HCEC 1CT (cell line): ENCODE data around the gene TEDC1.

Source experiments
- DNase-seq: peaks from one replicate; pipeline ENCODE4 v3.0.0-alpha.2; 2017

Gene TEDC1, protein sequence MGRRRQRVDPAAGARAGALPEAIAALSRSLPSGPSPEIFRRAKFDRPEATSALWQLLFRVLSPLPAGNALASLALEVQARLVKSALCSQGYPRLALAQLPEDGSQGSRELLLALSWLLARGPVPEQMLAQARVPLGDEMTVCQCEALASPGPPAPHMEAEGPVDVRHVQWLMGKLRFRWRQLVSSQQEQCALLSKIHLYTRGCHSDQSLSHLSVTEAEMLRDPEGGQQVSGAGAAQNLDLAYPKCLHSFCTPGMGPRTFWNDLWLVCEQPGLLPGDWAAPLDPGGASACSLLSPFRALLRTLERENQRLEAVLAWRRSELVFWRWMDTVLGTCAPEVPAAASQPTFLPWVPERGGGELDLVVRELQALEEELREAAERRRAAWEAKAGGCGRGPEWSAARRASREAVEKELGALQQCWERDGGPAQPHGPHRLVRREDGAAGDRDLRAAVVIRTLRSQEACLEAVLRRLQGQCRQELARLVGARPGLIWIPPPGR

DNA sequence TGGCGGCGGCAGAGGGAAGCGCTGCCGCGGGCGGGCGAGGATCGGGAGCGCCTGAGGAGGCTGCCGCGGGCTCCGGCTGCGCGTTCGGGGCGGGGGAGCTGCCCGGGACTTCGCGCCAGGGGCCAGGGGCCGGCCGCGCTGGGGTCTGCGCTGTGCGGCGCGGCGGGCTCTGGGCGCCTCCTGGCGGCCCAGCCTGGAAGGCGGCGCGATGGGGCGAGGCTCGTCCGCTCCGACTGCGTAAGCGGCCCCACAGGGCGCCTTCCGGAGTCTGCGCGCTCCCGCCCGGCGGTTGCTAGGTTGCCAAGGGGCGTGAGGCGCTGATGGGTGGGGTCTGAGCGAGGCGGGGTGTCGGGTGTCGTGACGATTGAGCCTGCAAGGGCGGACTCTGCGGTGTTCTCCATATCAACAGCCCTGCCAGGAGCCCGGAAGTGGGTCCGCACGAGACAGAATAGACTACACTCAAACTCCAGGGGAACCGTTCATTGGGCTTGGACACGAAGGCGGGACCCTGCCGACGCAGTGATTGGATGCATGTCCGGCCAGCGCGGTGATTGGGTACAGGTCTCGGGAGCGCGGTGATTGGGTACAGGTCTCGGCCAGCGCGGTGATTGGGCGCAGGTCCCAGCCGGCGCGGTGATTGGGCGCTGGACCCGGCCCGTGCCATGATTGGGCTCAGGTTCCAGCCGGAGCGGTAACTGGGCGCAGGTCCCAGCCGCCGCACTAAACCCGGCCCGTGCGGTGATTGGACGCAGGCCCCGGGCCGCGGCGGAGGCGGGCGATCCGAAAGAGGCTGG, at the start of gene TEDC1:
TSS of gene TEDC1 (plus strand) at position 675 of the 794 bp plus-strand sequence. CDS start 130 bp downstream, outside the sequence.
- DNase-seq, result peak; percentile 100

DNA sequence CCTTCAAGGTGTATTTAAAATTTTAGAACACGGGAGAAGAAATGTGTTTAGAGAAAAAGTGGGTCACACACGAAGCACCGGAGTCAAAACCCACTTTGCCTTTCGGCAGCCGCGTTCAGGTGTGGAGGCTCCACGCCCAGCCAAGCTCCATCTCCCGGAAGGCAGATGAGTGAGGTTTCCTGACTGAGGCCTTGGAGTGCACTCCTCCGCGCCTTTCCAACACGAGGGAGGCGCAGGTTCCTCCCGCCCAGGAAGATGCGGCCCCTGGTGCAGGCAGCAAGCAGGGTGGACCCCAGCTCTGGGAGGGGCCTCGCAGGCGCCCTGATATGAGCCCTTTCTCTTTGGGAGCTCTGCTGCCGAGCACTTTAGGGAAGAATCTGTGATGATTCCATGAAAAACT, 48.9 kb upstream of the TEDC1 start:
- DNase-seq, result no peak

DNA sequence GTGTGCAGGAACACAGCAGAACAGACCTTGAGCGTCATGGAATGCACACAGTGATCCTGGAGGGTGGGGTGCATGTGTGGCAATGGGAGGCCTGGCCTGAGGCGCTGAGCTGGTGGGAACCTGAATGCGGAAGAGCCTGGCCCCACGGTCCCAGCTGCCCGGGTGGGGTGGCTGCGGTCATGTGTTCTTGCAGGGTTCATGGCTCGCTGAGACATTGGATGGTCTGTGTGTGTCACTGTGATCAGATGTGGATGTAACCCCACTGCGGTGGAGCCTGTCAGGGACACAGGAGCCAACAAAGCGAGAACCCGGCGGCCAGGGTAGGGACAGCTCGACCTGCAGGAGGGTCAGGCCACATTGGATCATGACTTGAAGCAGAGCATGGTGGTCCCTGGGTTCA, 48.2 kb upstream of the TEDC1 start:
- no peak for DNase-seq

DNA sequence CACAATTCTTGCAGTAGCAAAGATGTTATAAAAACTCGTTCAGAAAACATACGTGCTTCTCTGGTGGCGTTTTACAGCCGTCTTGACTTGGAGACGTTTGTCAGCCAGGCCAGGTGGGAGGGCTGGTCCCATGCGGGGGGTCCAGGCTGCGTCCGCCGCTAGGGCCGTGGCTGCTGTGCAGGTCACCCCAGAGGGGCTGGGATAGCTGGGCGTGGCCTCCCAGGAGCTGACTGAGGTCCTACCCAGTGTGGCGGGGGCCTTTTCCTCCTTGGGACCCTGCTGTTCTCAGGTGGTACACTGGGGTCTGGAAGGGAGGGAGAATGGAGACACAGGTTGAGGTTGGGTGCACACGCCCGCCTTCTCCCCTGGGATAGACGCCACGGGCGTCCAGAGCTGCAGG, 46.2 kb upstream of the TEDC1 start:
- DNase-seq, result no peak

DNA sequence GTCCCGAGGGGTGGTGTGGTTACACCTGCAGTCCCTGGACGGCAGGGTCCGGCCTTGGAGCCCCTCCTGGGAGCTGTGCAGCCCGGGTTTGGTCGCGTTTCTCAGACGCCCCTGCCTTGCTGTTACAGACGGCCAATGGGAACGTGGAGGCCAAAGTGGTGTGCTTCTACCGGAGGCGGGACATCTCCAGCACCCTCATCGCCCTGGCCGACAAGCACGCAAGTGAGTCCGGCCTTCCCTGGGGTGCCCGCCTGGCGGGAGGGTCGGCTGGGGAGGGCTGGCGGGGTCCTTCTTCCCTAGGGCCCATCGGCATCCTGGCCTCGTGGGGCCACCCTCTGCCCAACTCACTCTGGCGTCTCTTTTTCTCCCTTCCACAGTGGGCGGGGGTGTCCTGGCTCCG, 45.8 kb upstream of the TEDC1 start:
- no peak for DNase-seq

DNA sequence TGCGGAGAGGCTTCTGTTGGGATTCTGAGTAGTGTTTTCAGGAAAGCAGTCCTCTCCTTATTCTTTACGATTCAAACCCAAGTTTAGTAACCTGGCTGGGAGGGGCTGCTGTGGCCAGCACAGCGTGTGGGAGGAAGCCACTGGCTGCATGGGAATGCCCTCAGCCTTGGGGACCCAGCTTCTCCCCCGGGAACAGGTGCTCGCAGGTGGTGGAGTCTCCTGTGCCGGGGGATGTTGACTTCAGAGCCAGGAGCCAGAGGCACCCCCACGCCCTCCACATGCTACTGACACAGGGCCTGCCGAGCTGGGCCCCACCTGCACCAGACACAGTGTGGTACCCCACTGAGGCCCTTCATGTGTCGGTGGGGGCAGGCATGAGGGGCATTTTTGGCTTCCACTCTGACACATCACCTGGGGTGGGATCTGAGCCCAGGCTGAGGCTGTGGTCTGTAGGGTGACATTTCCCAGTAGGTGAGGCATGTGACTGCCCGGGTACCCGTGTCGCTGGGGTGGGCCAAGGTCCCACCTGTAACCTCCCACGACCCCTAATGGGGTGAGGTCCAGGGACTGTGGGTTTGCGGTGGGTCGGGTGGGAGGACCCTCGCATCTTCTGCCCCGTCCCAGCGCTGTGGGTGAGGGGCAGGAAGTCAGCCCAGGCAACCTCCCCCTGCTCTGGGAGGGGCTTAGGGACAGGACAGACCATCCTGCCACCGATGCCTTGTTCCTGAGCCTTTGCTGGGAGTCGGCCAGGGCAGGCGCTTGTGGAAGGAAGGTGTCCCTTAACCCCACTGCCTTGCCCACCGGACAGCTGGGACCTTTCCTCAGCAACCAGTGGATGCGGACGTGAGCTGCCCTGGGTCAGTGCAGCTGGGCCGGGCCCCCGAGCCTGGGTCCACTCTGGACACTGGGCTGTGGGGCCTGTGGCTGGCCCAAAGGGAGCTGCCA, 44.9 kb upstream of the TEDC1 start:
- no peak for DNase-seq

DNA sequence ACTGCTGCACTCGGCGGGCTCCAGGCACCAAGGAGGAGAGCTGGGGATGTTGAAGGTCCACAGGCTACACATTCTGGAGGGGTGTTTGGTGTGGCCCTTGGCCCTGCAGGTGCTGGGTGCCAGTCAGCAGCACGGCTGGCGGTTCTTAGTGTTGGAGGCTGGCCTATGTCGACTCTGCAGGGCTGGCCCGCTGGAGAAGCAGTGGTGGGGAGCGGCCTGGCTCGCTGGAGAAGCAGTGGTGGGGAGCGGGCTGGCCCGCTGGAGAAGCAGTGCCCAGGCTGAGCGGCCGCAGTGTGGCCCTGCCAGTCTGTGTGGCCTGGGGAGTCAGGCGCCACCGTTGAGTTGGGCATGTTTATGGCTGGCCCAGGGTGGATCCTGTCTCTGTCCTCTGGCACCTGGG, 44.1 kb upstream of the TEDC1 start:
- DNase-seq, result no peak

DNA sequence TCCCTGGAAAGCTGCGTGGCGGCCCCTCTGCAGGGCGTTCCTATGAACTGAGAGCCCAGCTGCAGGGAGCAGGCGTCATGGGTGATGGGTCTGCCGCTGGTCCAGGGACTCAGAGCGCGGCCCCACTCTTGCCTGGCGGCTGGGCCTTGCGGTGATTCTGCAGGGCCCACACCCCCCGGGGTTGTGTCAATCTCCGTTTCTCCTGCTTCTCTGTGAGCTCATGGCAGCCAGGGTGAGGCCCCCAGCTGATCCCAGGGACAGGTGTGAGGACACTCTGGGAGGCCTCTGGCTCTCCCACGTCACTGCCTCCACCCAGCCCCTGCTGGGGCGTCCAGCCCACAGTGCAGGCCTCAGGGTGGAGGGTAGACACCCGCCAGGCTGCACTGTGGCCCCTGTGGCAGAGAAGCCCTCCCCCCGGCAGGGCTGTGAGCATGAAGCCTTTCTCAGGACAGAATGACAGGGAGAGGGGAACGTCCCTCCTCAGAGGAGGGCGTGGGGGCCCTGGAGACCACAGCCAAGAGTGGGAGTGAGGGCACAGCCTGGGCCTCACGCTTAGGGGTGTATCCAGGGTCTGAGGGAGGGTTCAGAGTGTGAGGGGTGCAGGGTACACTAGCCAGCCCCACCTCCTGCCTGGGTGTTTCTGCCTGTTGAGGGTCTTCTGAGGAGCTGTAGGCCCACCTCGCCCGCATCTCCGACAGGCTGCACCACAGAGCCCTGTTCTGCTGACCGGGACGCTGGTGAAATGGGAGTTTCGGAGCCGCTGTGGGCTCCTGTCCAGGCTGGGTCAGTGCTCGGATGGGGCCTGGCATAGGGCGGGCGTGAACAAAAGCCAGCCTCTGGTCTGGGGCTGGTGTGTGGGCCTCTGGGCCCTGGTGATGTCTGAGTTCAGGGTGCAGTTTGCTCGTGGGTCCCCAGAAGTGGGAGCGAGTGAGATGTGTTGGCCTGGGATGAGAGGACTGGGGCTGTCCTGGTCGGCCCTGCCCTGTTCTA, 43.1 kb upstream of the TEDC1 start:
- no peak for DNase-seq

DNA sequence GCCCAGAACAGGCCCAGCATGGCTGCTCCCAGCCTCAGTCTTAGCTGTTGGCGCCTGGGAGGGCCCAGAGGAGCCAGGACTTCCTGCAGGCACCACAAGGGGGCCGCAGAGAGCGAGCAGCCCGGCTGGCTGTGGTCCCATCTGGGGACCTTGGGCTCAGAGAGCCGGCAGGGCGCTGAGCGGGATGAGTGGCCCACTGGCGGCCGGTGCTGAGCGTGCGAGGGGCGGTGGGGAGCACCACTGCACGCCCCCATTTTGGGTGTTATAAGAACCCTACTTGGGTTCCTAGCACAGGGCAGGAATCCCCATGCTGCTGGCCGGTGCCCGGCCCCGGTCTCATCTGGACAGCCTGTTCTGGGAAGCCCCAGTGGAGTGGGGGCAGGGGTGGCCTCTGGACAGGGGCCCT, 42.3 kb upstream of the TEDC1 start:
- DNase-seq, result peak; percentile 9

DNA sequence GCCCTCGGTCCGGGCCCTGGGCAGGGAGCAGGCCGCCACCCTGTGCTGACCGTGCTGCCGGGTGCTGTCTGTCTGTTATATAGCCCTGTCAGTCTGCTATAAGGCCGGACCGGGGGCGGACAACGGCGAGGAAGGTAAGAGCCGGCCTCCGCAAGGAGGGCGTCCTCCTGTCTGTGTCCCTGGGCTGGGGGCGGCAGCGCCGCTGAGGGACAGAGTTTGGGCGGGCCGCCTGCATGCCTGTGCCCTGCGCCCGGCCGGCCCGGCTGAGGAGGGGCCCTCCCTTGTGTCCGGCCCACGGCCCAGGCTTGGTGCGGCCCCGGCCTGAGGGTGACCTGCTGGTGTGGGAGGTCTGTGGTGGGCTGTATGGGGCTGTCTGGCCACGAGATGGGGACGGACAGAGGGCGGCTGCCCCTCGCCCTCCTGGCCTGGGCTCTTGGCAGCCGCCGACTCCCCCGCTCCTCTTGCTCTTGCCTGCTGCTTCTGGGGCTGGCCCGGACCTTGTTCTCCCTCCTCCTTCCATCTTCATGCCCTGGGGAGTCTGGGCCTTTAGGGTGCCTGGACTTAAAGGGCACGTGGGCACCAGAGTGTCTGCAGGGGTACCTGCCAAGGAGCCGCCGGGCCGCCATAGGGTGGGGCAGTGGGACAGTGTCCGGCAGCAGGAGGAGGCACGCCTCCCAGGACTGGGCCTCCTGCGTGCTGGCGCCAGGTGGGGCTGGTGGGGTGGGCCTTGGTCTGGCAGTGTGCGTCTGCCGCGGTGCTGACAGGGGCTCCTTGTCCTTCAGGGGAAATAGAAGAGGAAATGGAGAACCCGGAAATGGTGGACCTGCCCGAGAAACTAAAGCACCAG, 41.5 kb upstream of the TEDC1 start:
- no peak for DNase-seq

DNA sequence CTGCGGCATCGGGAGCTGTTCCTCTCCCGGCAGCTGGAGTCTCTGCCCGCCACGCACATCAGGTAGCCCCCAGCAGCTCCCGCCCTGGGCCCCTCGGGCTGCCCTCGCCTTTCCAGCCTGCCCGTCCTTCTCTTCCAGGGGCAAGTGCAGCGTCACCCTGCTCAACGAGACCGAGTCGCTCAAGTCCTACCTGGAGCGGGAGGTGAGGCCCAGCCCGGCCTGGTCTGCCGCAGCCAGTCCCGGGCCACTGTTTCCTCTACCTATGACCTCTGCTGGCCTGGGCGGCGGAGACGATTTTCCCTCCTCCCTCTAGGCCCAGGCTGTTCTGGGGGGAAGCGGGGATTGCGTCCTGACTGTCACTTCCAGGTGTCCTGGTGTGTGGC, 40.9 kb upstream of the TEDC1 start:
- DNase-seq, result no peak

DNA sequence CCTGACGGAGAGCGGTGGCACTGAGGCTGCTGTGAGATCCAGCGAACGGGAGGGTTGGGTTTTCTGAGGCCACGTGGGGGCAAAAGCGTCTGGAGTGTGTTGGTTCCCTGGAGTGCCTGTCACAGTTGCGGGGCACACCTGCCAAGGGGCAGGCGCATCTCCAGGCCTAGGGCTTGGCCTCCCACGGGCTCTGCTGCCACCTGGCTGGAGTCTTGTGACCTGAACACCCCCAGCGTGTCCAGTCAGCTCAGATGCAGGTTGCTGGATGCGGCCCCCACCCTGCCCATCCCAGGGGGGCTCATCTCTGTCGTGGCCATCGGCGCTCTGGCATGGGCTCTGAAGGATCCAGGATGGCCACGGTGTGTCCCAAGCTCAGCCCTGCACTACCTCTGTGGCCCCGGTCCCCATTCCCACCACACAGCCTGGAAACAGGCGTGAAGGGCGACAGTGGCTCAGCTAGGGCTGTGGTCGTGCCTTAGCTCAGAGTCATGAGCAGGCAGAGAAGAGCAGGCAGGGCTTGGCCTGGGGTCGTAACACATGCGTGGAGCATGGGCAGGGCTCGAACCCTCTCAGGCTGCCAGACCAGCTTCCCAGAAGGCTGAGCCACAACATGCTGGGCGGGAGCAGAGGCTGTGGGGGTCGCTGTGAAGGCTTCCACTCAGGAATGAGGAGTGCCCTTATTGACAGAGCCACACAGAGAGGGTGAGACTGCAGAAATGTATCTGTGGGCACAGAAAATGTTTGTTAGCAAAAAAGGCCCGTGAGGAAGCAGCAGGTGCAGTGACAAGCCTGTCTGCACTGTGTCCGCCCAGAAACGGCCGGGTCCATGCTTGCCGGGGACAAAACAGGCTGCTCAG, 40.0 kb upstream of the TEDC1 start:
- no peak for DNase-seq

DNA sequence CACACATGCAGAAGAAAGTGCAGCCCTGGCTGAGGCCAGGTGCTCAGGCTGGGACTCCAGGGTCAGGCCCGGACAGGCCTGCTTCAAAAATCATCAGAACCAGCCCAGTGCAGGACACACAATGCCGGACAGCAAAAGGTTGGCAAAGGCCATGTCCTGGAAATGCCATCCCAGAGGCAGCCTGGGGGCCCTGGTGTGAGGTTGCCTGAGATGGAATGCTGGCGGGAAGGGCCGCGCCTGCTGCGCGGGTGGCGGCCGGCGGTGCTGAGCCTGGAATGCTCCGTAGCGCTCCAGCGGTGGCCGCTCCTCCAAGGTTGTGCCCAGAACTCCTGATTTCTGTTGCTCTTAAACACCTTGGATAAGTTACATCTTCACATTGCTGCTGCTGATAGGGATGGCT, 38.1 kb upstream of the TEDC1 start:
- DNase-seq, result no peak

DNA sequence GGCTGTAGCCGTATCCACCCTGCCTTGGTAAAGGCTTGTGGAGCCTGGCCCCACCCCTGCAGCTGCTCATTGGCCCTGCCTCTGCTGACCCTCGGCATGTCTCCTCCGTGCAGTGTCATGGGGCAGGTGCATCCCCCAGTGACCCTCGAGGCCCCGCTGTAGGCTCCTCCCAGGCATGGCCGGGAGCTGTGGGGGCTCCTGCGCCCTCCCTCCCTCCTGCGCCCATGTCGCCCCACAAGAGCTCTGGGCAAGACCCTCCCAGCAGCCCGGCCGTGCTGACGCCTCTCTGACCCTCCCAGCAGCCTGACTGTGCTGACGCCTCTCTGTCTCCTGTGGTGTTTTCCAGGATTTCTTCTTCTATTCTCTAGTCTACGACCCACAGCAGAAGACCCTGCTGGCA, 37.2 kb upstream of the TEDC1 start:
- DNase-seq, result no peak

DNA sequence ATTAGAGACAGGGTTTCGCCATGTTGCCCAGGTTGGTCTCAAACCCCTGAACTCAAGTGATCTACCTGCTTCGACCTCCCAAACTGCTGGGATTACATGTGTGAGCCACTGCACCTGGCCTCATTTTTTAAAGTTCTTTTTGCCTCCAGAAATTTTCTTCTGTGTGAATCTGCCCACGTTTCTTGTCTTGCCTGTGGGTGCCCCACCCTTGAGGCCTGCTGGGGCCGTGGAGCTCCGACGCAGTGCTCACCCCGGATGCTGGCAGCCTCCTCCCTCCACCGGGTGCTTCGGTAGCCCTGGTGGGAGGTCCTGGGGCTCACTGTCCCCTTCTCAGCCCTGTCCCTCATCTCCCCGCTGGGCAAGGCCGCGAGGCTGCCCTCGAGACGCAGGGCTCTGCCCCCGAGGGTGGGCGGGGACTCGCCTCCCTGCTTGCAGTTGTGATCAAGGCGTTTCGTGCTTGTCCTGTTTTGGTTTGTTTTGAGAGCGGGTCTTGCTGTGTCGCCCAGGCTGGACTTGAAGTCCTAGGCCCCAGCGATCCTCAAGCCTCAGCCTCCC, 35.9 kb upstream of the TEDC1 start:
- no peak for DNase-seq

DNA sequence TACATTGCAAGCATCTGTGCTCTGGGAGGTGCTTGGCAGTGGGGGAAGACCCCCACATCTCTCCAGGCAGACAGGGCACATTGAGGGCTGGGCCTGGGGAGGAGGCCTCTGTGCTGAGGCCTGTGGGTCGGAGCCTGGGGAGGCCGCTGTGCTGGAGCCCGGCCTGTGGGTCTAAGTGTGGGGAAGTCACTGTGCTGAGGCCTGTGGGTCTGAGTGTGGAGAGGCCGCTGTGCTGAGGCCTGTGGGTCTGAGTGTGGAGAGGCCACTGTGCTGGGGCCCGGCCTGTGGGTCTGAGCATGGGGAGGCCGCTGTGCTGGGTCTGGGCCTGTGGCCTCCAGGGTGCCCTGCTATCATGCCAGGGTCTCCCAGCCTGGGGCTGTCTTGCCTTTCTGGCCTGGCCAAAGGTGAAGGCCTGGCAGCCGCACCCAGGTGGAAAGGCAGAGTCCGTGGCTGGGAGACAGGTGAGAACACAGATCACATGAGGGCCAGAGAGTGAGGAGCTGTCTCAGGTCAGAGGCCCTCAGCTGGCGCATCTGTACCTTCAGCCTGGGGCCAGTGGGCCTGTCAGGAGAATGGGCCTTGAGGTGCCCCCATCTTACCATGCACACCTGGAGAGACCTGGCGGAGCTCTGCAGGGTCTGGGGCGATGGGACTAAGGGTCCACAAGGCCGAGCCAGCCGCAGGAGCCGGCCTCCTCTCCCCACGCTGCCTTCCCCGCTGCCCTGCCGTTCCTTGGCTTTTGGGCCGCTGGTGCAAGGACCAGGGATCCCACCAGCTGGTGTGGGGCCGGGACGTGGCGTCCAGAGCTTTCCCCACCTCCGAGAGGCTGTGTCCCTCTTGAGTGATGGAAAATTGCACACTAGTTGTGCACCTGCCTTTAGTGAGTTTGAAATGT, 35.0 kb upstream of the TEDC1 start:
- no peak for DNase-seq

DNA sequence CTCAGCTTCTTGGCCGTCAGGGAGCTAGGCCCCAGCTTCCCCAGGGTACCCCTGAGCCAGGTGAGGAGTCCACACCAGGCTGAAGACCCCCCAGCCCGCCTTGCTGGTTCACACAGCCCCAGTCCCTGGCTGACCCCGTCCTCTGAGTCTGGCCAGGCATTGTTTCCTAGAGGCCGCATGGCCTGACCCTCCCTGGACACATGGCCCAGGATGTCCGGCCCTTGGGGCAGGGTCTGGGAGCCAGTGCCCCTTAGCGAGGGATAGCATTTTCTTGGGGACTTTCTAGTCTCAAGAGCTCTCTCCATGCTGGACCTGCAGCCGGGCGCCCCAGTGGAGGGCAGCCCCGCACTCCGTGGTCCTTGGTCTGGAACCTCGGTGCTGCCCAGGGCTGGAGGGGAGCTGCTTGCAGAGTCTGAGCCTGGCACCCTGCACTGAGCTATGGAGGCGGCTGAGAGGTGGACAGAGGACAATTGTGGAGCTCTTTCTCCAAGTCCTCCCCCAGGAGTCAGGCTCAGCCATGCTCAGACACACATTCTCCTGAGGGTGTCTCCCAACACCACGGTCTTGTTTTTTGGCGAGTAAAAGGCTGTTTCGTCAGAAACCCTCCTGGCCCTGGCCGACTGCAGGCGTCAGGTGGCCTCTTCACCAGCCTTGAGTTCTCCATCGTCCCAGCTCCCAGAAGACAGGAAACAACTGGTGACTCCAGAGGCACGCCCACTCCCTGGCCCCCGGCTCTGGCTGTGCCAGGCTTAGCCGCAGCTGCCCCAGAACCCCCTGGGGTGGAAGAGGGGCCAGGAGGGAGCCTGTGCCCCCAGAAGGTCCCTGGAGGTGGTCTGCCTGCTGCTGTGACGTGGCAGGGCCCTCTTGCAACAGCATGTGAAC, 34.1 kb upstream of the TEDC1 start:
- DNase-seq, result no peak
